OCI-LY7 (cell line): Measurements from ENCODE around the gene COL9A3.

Source experiments
- CTCF ChIP-seq: fragments of 200-600 bp; sonication (generic); conservative IDR thresholded peaks from 2 replicates; pipeline ENCODE4 v1.5.1; 2014; ENCODE audit warnings: mild to moderate bottlenecking, antibody characterized with exemption, low read length, moderate library complexity, mixed read lengths
- EZH2phosphoT487 ChIP-seq: fragments of 200-600 bp; sonication (generic); IDR thresholded peaks from 2 replicates; pipeline ENCODE4 v1.6.1; 2018; ENCODE audit warnings: low read depth, borderline replicate concordance, mild to moderate bottlenecking, mixed run types, antibody characterized with exemption, low read length, moderate library complexity, mixed read lengths

- TF ChIP-seq CTCF, result no peak
- TF ChIP-seq EZH2phosphoT487, result no peak
Measured at GRCh38 chr20:62801284-62802010, 15.4 kb upstream of the COL9A3 start.
